GM10248 (cell line): ENCODE results near the gene AMFR.

ENCODE experiments used
- CTCF ChIA-PET: fragments of 300-600 bp; sonication (Branson Sonifier 250); formaldehyde crosslinking; extraction: SDS; loops from one replicate; lab custom pipeline; 2021; ENCODE audit warnings: antibody characterized with exemption; lab: Yijun Ruan, JAX
- POLR2A ChIA-PET: fragments of 350-650 bp; sonication (Branson Sonifier 250); formaldehyde crosslinking; extraction: SDS; loops from one replicate; lab custom pipeline; 2020; ENCODE audit warnings: antibody characterized with exemption; lab: Yijun Ruan, JAX
- DNase-seq: peaks from one replicate; pipeline ENCODE4 v3.0.0; 2012; ENCODE audit errors: extremely low spot score
- TF ChIP-seq, protein P1 (sequence below): IDR thresholded peaks from 2 replicates; pipeline ENCODE4 v1.5.1; 2012; ENCODE audit warnings: mild to moderate bottlenecking, low read depth; ENCODE audit errors: extremely low read depth, missing control alignments, control extremely low read depth

Gene AMFR

DNA sequence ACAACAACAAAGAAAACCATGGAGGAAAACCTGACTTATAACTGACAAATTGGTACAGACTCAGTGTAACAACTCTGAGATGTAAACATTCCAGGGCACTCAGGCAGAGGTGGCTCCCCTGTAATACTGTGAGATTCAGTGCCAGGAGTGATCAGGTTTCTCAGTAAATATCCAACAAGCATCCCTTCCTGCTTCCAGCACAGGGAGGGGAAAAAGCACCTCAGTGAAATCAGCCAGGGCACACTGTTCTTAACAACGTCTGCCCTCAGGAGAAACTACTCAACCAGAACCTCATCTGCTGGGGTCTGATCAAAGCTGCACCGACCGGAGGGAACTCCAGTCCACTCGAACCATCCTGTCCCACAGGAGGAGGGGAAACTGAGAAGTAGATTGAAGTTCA is 52.3 kb downstream of the AMFR start:
- DNase-seq = peak; percentile 2
- ChIA-PET POLR2A (no interaction called here), CTCF (interaction anchor here (1.5 kb wide), 1 partner anchor 17 kb away, joined by 3 read pairs; no protein-coding TSS in a partner anchor)
- TF ChIP-seq, protein P1, sequence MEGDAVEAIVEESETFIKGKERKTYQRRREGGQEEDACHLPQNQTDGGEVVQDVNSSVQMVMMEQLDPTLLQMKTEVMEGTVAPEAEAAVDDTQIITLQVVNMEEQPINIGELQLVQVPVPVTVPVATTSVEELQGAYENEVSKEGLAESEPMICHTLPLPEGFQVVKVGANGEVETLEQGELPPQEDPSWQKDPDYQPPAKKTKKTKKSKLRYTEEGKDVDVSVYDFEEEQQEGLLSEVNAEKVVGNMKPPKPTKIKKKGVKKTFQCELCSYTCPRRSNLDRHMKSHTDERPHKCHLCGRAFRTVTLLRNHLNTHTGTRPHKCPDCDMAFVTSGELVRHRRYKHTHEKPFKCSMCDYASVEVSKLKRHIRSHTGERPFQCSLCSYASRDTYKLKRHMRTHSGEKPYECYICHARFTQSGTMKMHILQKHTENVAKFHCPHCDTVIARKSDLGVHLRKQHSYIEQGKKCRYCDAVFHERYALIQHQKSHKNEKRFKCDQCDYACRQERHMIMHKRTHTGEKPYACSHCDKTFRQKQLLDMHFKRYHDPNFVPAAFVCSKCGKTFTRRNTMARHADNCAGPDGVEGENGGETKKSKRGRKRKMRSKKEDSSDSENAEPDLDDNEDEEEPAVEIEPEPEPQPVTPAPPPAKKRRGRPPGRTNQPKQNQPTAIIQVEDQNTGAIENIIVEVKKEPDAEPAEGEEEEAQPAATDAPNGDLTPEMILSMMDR = no peak

DNA sequence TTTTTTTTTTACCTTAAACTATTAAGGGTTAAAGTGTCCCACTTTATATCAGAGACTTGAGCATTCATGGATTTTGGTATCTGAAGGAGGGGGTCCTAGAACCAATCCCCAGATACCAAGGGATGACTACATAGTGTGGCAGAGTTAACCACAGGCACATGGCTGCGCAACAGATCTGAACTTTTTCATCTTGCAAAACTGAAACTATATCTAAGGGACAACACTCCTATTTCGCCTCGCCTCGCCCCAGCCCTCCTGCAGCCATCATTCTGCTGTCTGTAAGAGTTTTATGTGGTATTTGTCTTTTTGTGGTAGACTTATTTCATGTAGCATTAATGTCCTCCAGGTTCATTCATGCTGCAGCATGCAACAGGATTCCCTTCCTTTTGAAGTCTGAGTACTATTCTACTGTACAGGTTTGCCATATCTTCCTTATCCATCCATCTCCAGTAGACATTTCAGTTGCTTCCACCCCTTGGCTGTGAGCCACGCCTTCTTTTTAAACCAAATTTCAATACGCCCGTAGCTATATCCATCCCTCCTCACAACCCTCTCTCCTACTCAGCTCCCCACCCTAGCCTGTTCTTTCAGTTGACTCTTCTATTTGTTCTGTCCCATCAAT is 53.2 kb downstream of the AMFR start:
- POLR2A ChIA-PET = no interaction called here
- DNase-seq = no peak
- CTCF ChIA-PET = interaction anchor here (1.5 kb wide), 1 partner anchor 16 kb away, joined by 3 read pairs; no protein-coding TSS in a partner anchor
- TF ChIP-seq, protein P1 = no peak

DNA sequence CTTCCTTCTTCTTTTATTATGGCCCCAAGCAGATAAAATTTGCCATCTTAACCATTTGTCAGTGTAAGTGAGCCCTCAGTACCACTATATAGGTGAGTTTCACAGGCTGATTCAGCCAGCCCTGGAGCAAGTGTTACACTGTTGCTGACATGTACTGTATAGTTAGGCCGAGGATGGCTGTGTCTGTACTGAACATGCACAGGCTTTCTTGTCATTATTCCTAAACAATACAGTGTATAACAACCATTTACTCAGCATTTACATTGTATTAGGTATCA is 53.7 kb downstream of the AMFR start:
- no peak for DNase-seq
- POLR2A ChIA-PET = no interaction called here
- TF ChIP-seq, protein P1 = no peak
- CTCF ChIA-PET = interaction anchor here (1.1 to 2.2 kb wide), 3 partner anchors 29 to 330 kb away, joined by 3 to 5 read pairs (median 3); no protein-coding TSS in a partner anchor

DNA sequence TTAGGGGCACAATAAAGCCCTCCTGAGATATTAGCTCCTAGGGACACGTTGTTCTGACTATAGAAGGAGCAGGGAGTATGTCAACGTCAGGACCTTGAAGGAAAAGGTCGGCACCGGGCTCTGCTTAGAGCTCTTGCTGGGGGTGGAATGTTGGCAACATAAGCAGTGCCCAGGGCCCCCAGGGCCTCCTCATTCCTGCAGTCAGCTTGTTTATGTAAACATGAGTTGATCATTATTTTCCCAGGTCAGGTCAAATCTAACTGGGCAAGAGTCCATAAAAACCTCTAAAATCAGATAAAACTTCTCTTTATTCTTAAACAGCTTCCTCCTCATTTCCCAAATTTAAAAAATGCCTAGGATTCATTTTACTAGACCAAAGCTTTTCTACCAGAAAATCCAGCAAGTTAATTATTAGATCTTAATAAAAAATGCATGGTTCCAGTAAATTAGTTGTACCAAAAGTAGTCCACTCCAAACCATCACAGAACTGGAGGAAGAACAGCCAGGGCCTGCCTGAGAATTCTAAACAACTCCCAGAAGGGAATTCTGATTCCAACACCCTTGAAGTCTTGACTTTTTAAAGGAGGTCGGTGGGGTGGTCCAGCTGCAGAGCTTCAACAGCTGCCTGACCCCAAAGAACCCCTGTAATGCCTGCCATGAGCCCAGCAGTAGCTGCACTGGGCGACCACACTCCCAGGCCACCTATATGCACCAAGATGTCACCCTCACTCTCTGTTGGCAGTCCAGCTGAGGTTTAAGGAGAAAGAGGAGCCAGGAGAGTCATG is 54.3 kb downstream of the AMFR start:
- ChIA-PET CTCF (interaction anchor here (1.0 to 2.2 kb wide), 5 partner anchors 15 to 331 kb away, joined by 3 to 6 read pairs (median 3); no protein-coding TSS in a partner anchor), POLR2A (no interaction called here)
- no peak for DNase-seq
- TF ChIP-seq, protein P1 = no peak

DNA sequence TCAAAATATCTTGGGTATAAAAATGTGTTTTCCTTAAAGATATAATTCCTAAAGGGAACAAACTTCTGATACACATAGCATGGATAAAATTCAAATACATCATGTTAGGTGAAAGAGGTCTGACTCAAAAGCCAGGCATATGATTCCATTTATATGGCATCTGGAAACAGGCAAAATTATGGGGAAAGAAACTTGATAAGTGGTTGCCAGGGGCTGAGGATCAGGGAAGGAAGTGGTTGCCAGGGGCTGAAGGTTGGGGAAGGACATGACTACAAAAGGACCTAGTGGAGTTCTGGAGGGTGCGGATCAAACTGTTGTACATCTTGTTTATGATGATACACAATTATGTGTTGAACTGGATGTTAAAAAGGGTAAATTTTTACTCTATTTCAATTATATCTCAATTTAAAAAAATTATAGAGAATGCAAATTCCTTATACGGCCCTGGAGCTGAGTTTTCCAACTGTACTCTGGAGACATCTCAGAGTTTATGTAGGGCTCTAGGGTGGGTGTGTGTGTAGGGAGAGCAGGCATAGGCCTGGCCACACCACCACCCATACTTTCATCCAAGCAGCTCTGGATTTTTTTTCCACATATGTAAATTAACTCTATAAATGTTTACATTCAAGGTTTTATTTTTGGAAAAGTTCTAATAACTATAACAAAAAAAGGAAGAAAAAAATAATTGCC is 55.0 kb downstream of the AMFR start:
- ChIA-PET POLR2A (no interaction called here), CTCF (interaction anchor here (1.0 to 2.2 kb wide), 5 partner anchors 14 to 331 kb away, joined by 3 to 6 read pairs (median 3); no protein-coding TSS in a partner anchor)
- TF ChIP-seq, protein P1 = no peak
- DNase-seq = no peak

DNA sequence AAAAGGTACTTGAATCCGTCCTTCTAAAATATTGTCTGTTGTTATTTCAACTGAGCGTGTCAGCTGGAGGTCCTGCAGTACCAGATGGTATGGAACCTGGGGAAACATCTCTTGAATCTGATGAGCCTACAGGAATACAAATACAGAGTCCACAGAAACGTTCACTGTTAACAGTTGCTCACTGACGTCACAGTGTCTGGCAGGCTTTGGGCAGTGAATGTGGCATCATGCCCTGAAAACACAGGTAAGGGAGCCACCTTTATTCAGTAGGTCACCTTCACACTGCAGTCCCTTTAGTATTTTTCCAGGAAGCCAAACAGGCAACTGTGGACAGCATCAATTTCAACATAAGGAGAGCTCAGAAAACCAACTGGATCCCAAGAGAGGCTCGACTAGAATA is 56.1 kb downstream of the AMFR start:
- DNase-seq = no peak
- ChIA-PET POLR2A (no interaction called here), CTCF (interaction anchor here (1.2 to 1.3 kb wide), 2 partner anchors 12 to 22 kb away, joined by 3 to 4 read pairs; no protein-coding TSS in a partner anchor)
- TF ChIP-seq, protein P1 = no peak
